Lower leg skin (tissue), 3 donors: ENCODE data around the gene XPR1.

Source experiments
- POLR2A ChIP-seq, 2 donors: fragments of 450-650 bp; IDR thresholded peaks; one replicate each; pipeline ENCODE4 v1.6.1; 2016 to 2017; ENCODE audit warnings: antibody characterized with exemption in 2 of 2, mild to moderate bottlenecking in 1 of 2, moderate library complexity in 1 of 2
- TF ChIP-seq, protein P1 (sequence below), 3 donors: fragments of 450-650 bp; IDR thresholded peaks; one replicate each; pipeline ENCODE4 v1.5.1; 2016; ENCODE audit warnings: antibody characterized with exemption in 3 of 3, mild to moderate bottlenecking in 3 of 3, moderate library complexity in 2 of 3

DNA sequence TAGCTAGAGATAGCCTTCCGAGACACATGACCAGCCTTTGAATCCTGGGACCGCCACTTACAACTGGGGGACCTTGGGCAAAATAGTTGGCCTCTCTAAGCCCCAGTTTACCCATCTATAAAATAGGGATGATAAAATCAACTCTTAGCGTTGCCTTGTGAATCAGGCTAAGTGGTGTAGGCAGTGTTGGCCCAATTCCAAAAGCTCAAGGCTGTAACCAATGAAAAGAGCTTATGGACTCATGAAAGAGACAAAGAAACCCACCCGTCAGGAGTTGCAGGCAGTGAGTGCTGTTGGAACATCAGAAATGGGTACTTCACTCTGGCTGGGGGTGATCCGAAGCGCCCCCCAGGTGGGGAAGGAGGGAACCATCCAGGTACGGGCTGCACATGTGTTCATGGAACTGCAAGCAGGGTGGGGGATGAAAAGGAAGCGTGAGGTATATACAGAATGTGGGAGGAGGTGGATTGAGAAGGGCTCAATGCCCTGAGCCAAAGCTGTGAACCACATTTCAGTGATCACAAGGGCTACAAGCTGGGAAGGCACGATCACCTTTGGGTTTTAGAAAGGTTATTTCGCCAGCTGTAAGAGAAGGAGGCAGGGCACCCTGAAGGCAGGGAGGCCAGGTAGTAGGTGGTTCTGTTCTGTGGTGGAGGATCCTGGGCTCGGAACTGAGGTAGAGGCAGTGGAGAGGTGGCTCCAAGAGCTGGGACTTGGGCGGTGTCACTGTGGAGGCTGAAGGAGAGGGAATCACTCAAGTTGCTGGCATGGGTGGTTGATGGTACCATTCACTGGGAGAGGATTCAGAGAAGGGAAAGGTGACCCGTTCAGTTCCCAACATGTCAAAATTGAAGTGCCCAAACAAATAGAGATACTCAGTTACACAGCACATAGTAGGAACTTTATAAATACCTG lies 269.5 kb downstream of the XPR1 start:
- TF ChIP-seq, protein P1, sequence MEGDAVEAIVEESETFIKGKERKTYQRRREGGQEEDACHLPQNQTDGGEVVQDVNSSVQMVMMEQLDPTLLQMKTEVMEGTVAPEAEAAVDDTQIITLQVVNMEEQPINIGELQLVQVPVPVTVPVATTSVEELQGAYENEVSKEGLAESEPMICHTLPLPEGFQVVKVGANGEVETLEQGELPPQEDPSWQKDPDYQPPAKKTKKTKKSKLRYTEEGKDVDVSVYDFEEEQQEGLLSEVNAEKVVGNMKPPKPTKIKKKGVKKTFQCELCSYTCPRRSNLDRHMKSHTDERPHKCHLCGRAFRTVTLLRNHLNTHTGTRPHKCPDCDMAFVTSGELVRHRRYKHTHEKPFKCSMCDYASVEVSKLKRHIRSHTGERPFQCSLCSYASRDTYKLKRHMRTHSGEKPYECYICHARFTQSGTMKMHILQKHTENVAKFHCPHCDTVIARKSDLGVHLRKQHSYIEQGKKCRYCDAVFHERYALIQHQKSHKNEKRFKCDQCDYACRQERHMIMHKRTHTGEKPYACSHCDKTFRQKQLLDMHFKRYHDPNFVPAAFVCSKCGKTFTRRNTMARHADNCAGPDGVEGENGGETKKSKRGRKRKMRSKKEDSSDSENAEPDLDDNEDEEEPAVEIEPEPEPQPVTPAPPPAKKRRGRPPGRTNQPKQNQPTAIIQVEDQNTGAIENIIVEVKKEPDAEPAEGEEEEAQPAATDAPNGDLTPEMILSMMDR (IDR thresholded peaks at IDR 0.05): no peak
- TF ChIP-seq POLR2A (IDR thresholded peaks at IDR 0.05): no peak
